SK-N-SH (cell line): Measurements from ENCODE around the gene SLC1A3.

Source experiments
- CTCF ChIP-seq: fragments of 200-600 bp; sonication (generic); IDR thresholded peaks from 2 replicates; pipeline ENCODE4 v1.6.1; 2017; ENCODE audit warnings: antibody characterized with exemption, mild to moderate bottlenecking, moderate library complexity
- EZH2phosphoT487 ChIP-seq: fragments of 200-600 bp; sonication (generic); IDR thresholded peaks from 2 replicates; pipeline ENCODE4 v1.6.1; 2017; ENCODE audit warnings: low read depth, mixed run types, mild to moderate bottlenecking, antibody characterized with exemption, moderate library complexity, borderline replicate concordance
- FOXM1 ChIP-seq: IDR thresholded peaks from 2 replicates; pipeline ENCODE4 v1.4.0; 2012; ENCODE audit warnings: low read depth, mild to moderate bottlenecking
- JUND ChIP-seq: IDR thresholded peaks from 2 replicates; pipeline ENCODE4 v1.4.0; 2012
- POLR2AphosphoS5 ChIP-seq: IDR thresholded peaks from 2 replicates; pipeline ENCODE4 v1.6.1; 2012; ENCODE audit warnings: low read depth, low read length
- RFX5 ChIP-seq: IDR thresholded peaks from 2 replicates; pipeline ENCODE4 v1.6.1; 2012; ENCODE audit warnings: mild to moderate bottlenecking, improper control_type of control experiment, low read length
- RXRA ChIP-seq: IDR thresholded peaks from 2 replicates; pipeline ENCODE4 v1.4.0; 2012; ENCODE audit warnings: low read depth, mild to moderate bottlenecking, borderline replicate concordance
- SIN3A ChIP-seq: IDR thresholded peaks from 2 replicates; pipeline ENCODE4 v1.6.1; 2012; ENCODE audit warnings: low read depth, mild to moderate bottlenecking, low read length, moderate library complexity, borderline replicate concordance
- SMC3 ChIP-seq: IDR thresholded peaks from 2 replicates; pipeline ENCODE4 v1.6.1; 2012; ENCODE audit warnings: low read depth, low read length, improper control_type of control experiment
- YY1 ChIP-seq: IDR thresholded peaks from 2 replicates; pipeline ENCODE4 v1.4.0; 2012; ENCODE audit warnings: low read depth, mild to moderate bottlenecking
- TF ChIP-seq, protein P1 (sequence below): IDR thresholded peaks from 2 replicates; pipeline ENCODE4 v1.4.0; 2012; ENCODE audit warnings: low read depth, borderline replicate concordance
- TF ChIP-seq, protein P2 (sequence below): fragments of 150-350 bp; IDR thresholded peaks from 2 replicates; pipeline ENCODE4 v1.6.1; 2017; ENCODE audit warnings: antibody characterized with exemption, low read length, low read depth, borderline replicate concordance

- TF ChIP-seq POLR2AphosphoS5 (no peak), CTCF (no peak), SIN3A (no peak), YY1 (no peak), SMC3 (no peak), JUND (no peak), RFX5 (no peak), RXRA (no peak), FOXM1 (no peak), EZH2phosphoT487 (no peak)
- TF ChIP-seq, protein P1, sequence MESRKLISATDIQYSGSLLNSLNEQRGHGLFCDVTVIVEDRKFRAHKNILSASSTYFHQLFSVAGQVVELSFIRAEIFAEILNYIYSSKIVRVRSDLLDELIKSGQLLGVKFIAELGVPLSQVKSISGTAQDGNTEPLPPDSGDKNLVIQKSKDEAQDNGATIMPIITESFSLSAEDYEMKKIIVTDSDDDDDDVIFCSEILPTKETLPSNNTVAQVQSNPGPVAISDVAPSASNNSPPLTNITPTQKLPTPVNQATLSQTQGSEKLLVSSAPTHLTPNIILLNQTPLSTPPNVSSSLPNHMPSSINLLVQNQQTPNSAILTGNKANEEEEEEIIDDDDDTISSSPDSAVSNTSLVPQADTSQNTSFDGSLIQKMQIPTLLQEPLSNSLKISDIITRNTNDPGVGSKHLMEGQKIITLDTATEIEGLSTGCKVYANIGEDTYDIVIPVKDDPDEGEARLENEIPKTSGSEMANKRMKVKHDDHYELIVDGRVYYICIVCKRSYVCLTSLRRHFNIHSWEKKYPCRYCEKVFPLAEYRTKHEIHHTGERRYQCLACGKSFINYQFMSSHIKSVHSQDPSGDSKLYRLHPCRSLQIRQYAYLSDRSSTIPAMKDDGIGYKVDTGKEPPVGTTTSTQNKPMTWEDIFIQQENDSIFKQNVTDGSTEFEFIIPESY, result no peak
- TF ChIP-seq, protein P2, sequence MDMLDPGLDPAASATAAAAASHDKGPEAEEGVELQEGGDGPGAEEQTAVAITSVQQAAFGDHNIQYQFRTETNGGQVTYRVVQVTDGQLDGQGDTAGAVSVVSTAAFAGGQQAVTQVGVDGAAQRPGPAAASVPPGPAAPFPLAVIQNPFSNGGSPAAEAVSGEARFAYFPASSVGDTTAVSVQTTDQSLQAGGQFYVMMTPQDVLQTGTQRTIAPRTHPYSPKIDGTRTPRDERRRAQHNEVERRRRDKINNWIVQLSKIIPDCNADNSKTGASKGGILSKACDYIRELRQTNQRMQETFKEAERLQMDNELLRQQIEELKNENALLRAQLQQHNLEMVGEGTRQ, result no peak
Observed at GRCh38 chr5:36705055-36705454, 98.6 kb downstream of the SLC1A3 start.
